ENCODE measurements around the gene HBS1L.

HBS1L gene

GRCh38 chr6:135052939-135053338, 1.7 kb downstream of the HBS1L start:
- DNase-seq (ENCODE audit: low spot score), result no peak
- peak overlapping the region in 1 of 2 donors; percentile 74 for H3K4me3 ChIP-seq (ENCODE audit: low read length in 2 of 2)
- H3K9ac ChIP-seq (ENCODE audit: low read depth, low read length, poor library complexity), result no peak overlapping the region
- H2BK15ac ChIP-seq (ENCODE audit: low read length), result no peak overlapping the region
- H3K27me3 ChIP-seq (ENCODE audit: control insufficient read depth in 3 of 3, insufficient read depth in 3 of 3, low read depth in 1 of 3, low read length in 3 of 3), result no peaks in the 10 kb centered on the region
- no peak overlapping the region for H3K23ac ChIP-seq (ENCODE audit: low read depth, low read length, poor library complexity)
- no peak overlapping the region for H3K4me2 ChIP-seq (ENCODE audit: insufficient read depth, low read length, poor library complexity, severe bottlenecking)
- no peak overlapping the region for H4K91ac ChIP-seq (ENCODE audit: low read depth, low read length, poor library complexity)
- no peak overlapping the region for H3K14ac ChIP-seq (ENCODE audit: low read length)
- no peak overlapping the region for H2AK5ac ChIP-seq (ENCODE audit: low read depth, low read length)
- peaks cover 2 to 5% of the 10 kb centered on the region in 2 donors for H3K4me1 ChIP-seq (ENCODE audit: control insufficient read depth in 2 of 2, insufficient read depth in 1 of 2, low read depth in 1 of 2, low read length in 2 of 2)
- no peak overlapping the region for H2BK5ac ChIP-seq (ENCODE audit: low read length)
- H3K36me3 ChIP-seq (replicated peaks in 1 of 2; ENCODE audit: control insufficient read depth in 2 of 2, insufficient read depth in 2 of 2, low read length in 2 of 2), result peaks cover 4 to 32% of the 10 kb centered on the region in 2 donors
- H2BK12ac ChIP-seq (ENCODE audit: low read length), result no peak overlapping the region
- peaks cover 2% of the 10 kb centered on the region for H3K79me1 ChIP-seq (ENCODE audit: low read depth, low read length)
- no peak overlapping the region for H2AFZ ChIP-seq (ENCODE audit: low read length)
- H3K18ac ChIP-seq (ENCODE audit: low read length), result no peak overlapping the region
- no peak overlapping the region for H3K27ac ChIP-seq (replicated peaks; ENCODE audit: low read length)
- no peak overlapping the region for H2BK120ac ChIP-seq (ENCODE audit: low read depth, low read length)
- no peaks in the 10 kb centered on the region for H3K9me3 ChIP-seq (replicated peaks in 1 of 2; ENCODE audit: control insufficient read depth in 2 of 2, insufficient read depth in 1 of 2, low read depth in 1 of 2, low read length in 2 of 2)
- H3K4ac ChIP-seq (ENCODE audit: low read length), result no peak overlapping the region
- no peak overlapping the region for H4K8ac ChIP-seq (ENCODE audit: low read depth, low read length)
- no CpG with 5 or more reads among the region's 3 CpGs for WGBS, 2 donors (ENCODE audit: extremely low coverage in 2 of 2, insufficient read length in 2 of 2, insufficient replicate concordance in 1 of 2)

GRCh38 chr6:135048915-135049314, 5.7 kb downstream of the HBS1L start:
- Histone ChIP-seq H4K8ac (ENCODE audit: low read depth, low read length) (no peak overlapping the region), H2AFZ (ENCODE audit: low read length) (no peak overlapping the region), H3K4ac (ENCODE audit: low read length) (no peak overlapping the region), H2BK15ac (ENCODE audit: low read length) (no peak overlapping the region), H3K27me3 (ENCODE audit: control insufficient read depth in 3 of 3, insufficient read depth in 3 of 3, low read depth in 1 of 3, low read length in 3 of 3) (no peaks in the 10 kb centered on the region), H3K23ac (ENCODE audit: low read depth, low read length, poor library complexity) (no peak overlapping the region), H2BK5ac (ENCODE audit: low read length) (no peak overlapping the region), H2BK120ac (ENCODE audit: low read depth, low read length) (no peak overlapping the region), H2BK12ac (ENCODE audit: low read length) (no peak overlapping the region), H3K18ac (ENCODE audit: low read length) (no peak overlapping the region), H3K36me3 (replicated peaks in 1 of 2; ENCODE audit: control insufficient read depth in 2 of 2, insufficient read depth in 2 of 2, low read length in 2 of 2) (peaks cover 7 to 59% of the 10 kb centered on the region in 2 donors), H3K9ac (ENCODE audit: low read depth, low read length, poor library complexity) (no peak overlapping the region), H3K79me1 (ENCODE audit: low read depth, low read length) (peaks cover 6% of the 10 kb centered on the region), H4K91ac (ENCODE audit: low read depth, low read length, poor library complexity) (no peak overlapping the region), H3K4me3 (ENCODE audit: low read length in 2 of 2) (no peak overlapping the region), H3K4me2 (ENCODE audit: insufficient read depth, low read length, poor library complexity, severe bottlenecking) (no peak overlapping the region), H2AK5ac (ENCODE audit: low read depth, low read length) (no peak overlapping the region), H3K27ac (replicated peaks; ENCODE audit: low read length) (no peak overlapping the region), H3K14ac (ENCODE audit: low read length) (no peak overlapping the region), H3K4me1 (ENCODE audit: control insufficient read depth in 2 of 2, insufficient read depth in 1 of 2, low read depth in 1 of 2, low read length in 2 of 2) (peaks cover 2 to 5% of the 10 kb centered on the region in 2 donors), H3K9me3 (replicated peaks in 1 of 2; ENCODE audit: control insufficient read depth in 2 of 2, insufficient read depth in 1 of 2, low read depth in 1 of 2, low read length in 2 of 2) (no peaks in the 10 kb centered on the region)
- WGBS, 2 donors (ENCODE audit: extremely low coverage in 2 of 2, insufficient read length in 2 of 2, insufficient replicate concordance in 1 of 2), result no CpG with 5 or more reads among the region's 2 CpGs
- no peak for DNase-seq (ENCODE audit: low spot score)

- no peak for DNase-seq (ENCODE audit: low spot score)
- H2BK12ac ChIP-seq (ENCODE audit: low read length), result no peak overlapping the region
- no peak overlapping the region for H2BK120ac ChIP-seq (ENCODE audit: low read depth, low read length)
- no peaks in the 10 kb centered on the region for H3K27me3 ChIP-seq (ENCODE audit: control insufficient read depth in 3 of 3, insufficient read depth in 3 of 3, low read depth in 1 of 3, low read length in 3 of 3)
- H3K18ac ChIP-seq (ENCODE audit: low read length), result no peak overlapping the region
- no peaks in the 10 kb centered on the region for H3K4me1 ChIP-seq (ENCODE audit: control insufficient read depth in 2 of 2, insufficient read depth in 1 of 2, low read depth in 1 of 2, low read length in 2 of 2)
- no peak overlapping the region for H2BK5ac ChIP-seq (ENCODE audit: low read length)
- WGBS, 2 donors (ENCODE audit: extremely low coverage in 2 of 2, insufficient read length in 2 of 2, insufficient replicate concordance in 1 of 2), result 100% methylated on average over 1 of the region's 4 CpGs; no CpG with 5 or more reads in 1 of the 2 donors
- peaks cover 7 to 72% of the 10 kb centered on the region in 2 donors for H3K36me3 ChIP-seq (replicated peaks in 1 of 2; ENCODE audit: control insufficient read depth in 2 of 2, insufficient read depth in 2 of 2, low read length in 2 of 2)
- H3K79me1 ChIP-seq (ENCODE audit: low read depth, low read length), result peaks cover 6% of the 10 kb centered on the region
- H3K4me3 ChIP-seq (ENCODE audit: low read length in 2 of 2), result no peak overlapping the region
- H3K27ac ChIP-seq (replicated peaks; ENCODE audit: low read length), result no peak overlapping the region
- H2BK15ac ChIP-seq (ENCODE audit: low read length), result no peak overlapping the region
- no peak overlapping the region for H3K9ac ChIP-seq (ENCODE audit: low read depth, low read length, poor library complexity)
- H3K14ac ChIP-seq (ENCODE audit: low read length), result no peak overlapping the region
- H2AK5ac ChIP-seq (ENCODE audit: low read depth, low read length), result no peak overlapping the region
- H4K8ac ChIP-seq (ENCODE audit: low read depth, low read length), result no peak overlapping the region
- no peak overlapping the region for H3K23ac ChIP-seq (ENCODE audit: low read depth, low read length, poor library complexity)
- H4K91ac ChIP-seq (ENCODE audit: low read depth, low read length, poor library complexity), result no peak overlapping the region
- no peaks in the 10 kb centered on the region for H3K9me3 ChIP-seq (replicated peaks in 1 of 2; ENCODE audit: control insufficient read depth in 2 of 2, insufficient read depth in 1 of 2, low read depth in 1 of 2, low read length in 2 of 2)
- no peak overlapping the region for H3K4me2 ChIP-seq (ENCODE audit: insufficient read depth, low read length, poor library complexity, severe bottlenecking)
- no peak overlapping the region for H3K4ac ChIP-seq (ENCODE audit: low read length)
- no peak overlapping the region for H2AFZ ChIP-seq (ENCODE audit: low read length)
Measured at GRCh38 chr6:135047336-135047735, 7.3 kb downstream of the HBS1L start.

- Histone ChIP-seq H3K36me3 (replicated peaks in 1 of 2; ENCODE audit: control insufficient read depth in 2 of 2, insufficient read depth in 2 of 2, low read length in 2 of 2) (peaks cover 7 to 72% of the 10 kb centered on the region in 2 donors), H2BK120ac (ENCODE audit: low read depth, low read length) (no peak overlapping the region), H3K18ac (ENCODE audit: low read length) (no peak overlapping the region), H4K91ac (ENCODE audit: low read depth, low read length, poor library complexity) (no peak overlapping the region), H2BK12ac (ENCODE audit: low read length) (no peak overlapping the region), H3K23ac (ENCODE audit: low read depth, low read length, poor library complexity) (no peak overlapping the region), H2AFZ (ENCODE audit: low read length) (no peak overlapping the region), H3K4me3 (ENCODE audit: low read length in 2 of 2) (no peak overlapping the region), H3K4me2 (ENCODE audit: insufficient read depth, low read length, poor library complexity, severe bottlenecking) (no peak overlapping the region), H3K79me1 (ENCODE audit: low read depth, low read length) (peaks cover 6% of the 10 kb centered on the region), H2BK15ac (ENCODE audit: low read length) (no peak overlapping the region), H4K8ac (ENCODE audit: low read depth, low read length) (no peak overlapping the region), H3K4ac (ENCODE audit: low read length) (no peak overlapping the region), H3K14ac (ENCODE audit: low read length) (no peak overlapping the region), H2BK5ac (ENCODE audit: low read length) (no peak overlapping the region), H3K9ac (ENCODE audit: low read depth, low read length, poor library complexity) (no peak overlapping the region), H3K27ac (replicated peaks; ENCODE audit: low read length) (no peak overlapping the region), H2AK5ac (ENCODE audit: low read depth, low read length) (no peak overlapping the region), H3K4me1 (ENCODE audit: control insufficient read depth in 2 of 2, insufficient read depth in 1 of 2, low read depth in 1 of 2, low read length in 2 of 2) (no peaks in the 10 kb centered on the region), H3K9me3 (replicated peaks in 1 of 2; ENCODE audit: control insufficient read depth in 2 of 2, insufficient read depth in 1 of 2, low read depth in 1 of 2, low read length in 2 of 2) (no peaks in the 10 kb centered on the region), H3K27me3 (ENCODE audit: control insufficient read depth in 3 of 3, insufficient read depth in 3 of 3, low read depth in 1 of 3, low read length in 3 of 3) (no peaks in the 10 kb centered on the region)
- whole genome bisulfite sequencing, 2 donors (ENCODE audit: extremely low coverage in 2 of 2, insufficient read length in 2 of 2, insufficient replicate concordance in 1 of 2), result no CpG with 5 or more reads among the region's 2 CpGs
- DNase-seq (ENCODE audit: low spot score), result no peak
Measured at GRCh38 chr6:135046912-135047311, 7.7 kb downstream of the HBS1L start.
